HG03558 (cell line): ENCODE data around the gene RPL11.
"Not testable (repeated sequence)": the region's sequence is repeated elsewhere in the genome, so short reads cannot be mapped to it uniquely, and the experiment has no call there.

Experiments
- ATAC-seq: cut with Tn5 transposase; IDR thresholded peaks from one replicate; pipeline ENCODE4 v1.9.1; 2021; ENCODE audit warnings: moderate number of reproducible peaks; ENCODE audit not compliant: unreplicated experiment; ENCODE audit errors: extremely low read depth

The RPL11 gene

DNA sequence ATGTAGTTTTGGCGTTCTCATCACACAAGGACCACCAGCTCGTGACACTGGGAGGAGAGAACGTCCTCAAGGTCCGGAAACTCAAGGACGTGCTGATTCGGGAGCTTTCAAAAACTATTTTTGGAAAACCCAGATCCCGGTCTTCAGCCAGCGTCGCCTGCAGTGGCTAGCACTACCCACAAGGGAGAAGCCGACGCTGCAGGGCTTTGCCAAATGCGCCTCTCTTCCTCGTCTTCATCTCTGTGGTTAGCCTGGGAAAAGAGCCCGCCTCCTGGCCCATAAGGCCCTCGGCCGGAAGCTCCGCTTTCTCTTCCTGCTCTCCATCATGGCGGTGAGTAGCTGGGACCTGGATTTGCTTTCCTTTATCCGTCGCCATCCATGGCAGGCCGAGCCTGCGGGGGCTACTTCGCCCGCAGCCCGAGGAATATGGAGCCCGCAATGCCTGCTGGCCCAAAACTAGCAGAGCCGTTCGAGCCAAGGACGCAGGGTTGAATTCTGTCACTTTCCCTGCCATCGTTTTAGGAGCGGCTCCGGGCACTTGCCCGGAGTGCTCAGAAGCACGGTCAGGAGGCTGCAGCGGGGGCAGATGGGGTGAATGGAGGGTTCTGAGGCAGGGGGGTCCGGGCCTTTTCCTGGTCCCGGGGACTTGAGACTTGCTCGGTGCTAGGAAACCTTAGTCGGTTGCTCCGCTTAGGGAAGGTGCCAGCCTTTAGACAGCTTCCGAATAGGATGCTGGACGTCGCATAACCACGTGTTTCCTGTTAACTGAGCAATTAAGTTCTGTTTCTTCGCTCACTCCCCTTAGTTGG lies at the start of gene RPL11:
Gene RPL11, plus strand, starts transcription at position 308 of the 809 bp plus-strand sequence. Its CDS starts 18 bp downstream, at position 326.
- peak; percentile 75 for ATAC-seq

DNA sequence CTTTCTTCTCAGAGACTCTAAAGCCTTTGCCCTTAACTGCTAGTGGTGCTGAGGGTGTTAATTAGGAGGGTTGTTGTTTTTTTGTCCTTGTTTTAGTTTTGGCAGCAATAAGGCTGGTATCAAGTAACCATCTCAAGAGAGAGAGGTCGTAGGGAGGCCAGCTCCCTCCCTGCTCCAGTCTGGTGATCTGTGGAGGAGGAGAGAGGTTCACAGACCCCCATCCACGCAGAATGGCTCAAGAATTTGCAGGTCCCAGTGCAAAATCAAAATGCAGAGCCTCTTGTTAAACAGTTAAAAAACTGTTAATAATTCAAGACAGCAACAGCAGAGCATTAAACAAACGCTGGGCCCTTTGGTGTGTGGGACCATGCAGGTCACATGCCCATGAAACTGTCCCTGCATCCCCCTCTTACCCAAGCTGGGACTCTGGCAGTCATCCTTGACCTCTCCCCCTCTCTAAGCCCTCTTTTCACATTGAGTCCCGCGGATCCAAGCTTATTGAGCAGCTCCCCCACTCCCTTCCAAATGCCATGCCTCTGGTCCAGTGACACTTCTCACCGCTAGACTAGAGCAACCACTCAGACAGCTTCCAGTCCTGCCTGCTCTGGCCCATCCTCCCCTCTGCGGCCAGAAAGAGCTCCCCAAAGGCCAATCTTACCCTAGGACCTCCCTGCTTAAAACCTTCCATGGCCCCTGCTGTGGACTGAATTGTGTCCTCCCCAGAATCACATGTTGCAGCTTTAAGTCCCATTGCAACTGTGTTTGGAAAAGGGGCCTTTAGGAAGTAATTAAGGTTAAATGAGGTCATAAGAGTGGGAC lies 47.7 kb upstream of the RPL11 start:
- ATAC-seq = no peak

DNA sequence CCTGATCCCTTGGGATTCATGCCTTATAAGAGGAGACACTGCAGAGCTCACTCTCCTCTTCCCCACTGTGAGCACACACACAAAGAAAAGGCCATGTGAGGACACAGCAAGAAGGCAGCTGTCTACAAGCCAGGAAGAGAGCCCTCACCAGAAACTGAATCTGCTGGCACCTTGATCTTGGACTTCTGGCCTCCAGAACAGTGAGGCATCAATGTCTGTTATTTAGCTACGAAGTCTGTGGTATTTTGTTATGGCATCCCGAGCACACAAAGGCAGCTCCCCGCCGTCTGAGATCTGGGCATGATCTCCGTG lies 47.1 kb upstream of the RPL11 start:
- ATAC-seq = no peak

DNA sequence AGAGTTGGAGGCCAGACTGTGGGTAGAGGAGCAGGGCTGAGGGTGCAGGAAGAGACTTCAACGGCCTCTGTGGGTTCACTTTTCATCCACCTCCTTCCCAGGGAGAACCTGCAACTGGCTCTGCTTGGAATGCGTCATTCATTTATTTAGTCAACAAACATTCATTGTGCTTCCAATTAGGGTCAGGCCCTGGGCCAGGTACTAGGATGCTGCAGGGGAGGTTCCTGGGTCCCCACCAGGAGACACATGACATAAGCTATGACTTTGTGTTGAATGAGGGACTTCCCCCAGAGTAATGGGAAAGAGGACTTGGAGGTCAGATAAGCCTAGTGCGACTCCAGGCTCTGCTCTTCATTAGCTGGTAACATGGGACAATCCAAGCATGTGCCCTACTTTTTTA lies 46.3 kb upstream of the RPL11 start:
- ATAC-seq = no peak

DNA sequence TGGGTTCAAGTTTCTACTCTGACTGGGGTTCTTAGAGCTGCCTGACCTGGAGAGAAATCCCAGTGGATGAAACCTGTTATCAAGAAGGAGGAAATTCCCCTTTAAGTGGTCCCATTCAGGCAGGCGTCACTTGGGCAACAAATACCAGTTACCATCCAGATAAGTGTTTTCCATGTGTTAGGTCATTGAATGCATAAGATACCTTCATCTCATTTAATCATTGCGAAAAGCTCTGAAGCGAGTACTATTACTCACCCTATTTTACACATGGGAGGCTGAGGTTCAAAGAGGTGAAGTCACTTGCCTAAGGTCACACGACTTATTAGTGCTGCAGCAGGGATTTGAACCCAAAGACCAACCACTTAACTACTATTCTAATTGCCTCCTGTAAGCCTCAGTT lies 45.5 kb upstream of the RPL11 start:
- ATAC-seq = no peak

DNA sequence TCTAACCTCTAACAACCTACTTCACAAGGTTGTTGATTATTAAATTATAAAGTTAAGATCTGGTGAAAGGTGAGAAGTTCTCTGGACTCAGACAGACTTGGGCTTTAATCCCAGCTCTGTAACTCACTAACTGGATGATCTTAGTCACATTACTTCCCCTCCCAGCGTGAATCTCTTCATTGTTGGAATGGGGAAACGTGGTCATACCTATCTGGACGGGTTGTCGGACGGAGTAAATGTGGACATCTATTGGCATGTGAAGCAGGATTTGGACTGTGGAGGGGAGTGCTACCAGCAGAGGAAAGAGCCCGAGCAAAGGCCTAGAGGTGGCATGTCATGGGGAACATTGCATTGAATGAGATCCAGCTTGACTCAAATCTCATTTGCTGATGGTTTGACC lies 45.1 kb upstream of the RPL11 start:
- no peak for ATAC-seq

DNA sequence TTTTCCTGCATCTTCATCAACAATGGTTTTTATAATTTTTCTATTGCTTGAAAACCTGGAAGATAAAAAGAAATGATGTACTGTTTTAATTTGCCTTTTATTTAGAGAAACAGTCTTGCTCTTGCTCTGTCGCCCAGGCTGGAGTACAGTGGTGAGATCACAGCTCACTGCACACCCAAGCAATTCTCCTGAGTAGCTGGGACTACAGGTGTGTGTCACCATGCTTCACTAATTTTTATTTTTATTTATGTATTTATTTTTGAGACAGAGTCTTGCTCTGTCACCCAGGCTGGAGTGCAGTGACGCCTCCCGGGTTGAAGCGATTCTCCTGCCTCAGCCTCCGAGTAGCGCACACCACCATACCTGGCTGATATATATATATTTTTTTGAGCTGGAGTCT lies 43.0 kb upstream of the RPL11 start:
- no peak for ATAC-seq

DNA sequence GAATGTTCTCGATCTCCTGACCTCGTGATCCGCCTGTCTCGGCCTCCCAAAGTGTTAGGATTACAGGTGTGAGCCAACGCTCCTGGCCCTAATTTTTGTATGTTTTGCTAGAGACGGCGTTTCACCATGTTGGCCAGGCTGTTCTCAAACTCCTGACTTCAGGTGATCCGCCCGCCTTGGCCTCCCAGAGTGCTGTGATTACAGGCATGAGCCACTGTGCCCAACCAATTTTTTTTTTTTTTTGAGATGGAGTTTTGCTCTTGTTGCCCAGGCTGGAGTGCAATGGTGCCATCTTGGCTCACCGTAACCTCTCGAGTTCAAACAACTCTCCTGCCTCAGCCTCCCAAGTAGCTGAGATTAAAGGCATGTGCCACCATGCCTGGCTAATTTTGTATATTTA lies 42.4 kb upstream of the RPL11 start:
- ATAC-seq = not testable (repeated sequence)

DNA sequence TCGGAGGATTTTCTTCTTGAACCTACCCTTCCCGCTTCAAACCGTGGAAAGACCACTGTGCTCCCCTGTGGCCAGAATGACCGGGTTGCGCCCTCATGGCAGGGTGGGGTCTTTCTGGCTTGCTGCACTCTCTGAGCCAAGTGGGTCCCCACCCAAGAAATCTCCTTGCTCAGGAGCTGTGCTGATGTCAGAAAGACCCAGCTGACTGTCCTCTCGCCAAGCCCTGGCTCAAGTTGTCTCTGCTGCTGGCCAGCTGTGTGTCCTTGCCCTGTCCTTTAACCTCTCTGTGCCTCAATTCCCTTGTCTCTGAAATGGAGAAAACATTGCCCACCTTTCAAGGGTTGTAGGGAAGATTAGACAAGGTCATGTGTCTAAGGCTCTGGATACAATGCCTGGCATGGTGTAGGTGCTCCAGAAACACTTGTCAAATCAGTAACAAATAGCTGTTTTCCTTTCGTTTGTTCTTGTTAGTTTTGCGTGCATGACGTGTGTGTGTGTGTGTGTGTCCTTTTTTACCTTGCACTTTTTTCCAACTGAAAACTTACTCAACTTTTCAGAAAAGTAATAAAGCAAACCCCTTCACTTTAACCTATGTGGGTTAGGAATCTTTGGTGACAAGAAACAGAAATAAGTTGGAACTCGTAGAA lies 41.1 kb upstream of the RPL11 start:
- ATAC-seq = no peak

DNA sequence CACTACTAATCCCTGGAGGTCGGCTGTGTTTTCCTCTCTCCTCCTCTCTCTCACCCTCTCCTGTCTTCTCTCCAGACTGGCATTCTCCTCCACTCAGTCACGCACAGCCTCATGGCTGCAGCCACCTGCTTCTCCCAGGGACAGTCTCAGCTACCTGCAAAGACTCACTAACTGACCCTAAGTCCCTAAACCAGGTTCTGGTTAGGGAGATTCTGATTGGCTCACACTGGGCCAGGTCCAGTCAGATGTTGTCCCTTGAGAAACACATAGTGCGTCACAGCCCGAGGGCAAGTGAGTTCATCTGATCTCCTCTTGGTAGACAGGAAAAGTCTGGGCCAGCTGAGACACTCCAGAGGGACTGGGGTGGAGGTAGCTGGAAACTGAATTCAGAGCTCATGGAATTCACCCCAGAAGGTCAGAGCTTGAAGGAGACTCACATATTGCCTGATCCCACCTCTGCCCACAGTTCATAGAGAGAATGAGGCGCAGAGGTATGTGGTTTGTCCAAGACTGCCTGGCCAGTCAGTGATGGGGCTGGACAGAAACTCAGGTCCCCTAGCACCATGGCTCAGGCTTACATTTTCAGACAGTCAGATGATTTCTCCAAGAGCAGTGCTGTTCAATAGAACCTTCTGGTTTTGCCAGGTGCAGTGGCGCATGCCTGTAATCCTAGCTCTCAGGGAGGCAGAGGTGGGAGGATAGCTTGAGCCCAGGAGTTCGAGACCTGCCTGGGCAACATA lies 40.4 kb upstream of the RPL11 start:
- no peak for ATAC-seq

DNA sequence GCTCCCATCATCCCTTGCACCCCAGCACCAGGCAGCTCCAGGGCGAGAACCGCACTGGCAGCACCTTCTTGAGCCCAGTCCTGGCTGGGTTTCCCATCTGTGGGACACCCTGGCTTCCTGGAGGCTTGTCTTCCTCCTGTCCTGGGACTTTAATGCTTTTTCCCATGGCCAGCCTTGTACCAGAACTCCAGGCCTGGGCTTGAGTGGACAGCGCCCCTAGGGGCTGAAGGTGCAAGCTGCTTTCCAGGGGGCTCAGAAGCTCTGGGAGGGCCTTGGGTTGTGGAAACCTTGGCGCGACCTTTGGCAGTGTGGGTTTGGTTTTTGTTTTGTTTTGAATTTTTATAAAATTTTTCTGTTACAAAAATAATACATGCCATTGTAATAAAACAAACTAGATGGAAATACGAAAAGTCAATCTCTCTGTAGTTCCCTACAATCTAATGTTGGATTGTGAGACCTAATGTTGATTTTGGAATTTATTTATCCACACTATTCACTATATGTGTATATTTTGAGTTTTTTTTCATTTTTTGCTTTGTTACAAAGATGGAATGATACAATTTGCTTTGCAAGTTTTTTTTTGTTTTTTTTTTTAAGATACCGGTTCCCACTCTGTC lies 33.8 kb upstream of the RPL11 start:
- ATAC-seq = no peak

DNA sequence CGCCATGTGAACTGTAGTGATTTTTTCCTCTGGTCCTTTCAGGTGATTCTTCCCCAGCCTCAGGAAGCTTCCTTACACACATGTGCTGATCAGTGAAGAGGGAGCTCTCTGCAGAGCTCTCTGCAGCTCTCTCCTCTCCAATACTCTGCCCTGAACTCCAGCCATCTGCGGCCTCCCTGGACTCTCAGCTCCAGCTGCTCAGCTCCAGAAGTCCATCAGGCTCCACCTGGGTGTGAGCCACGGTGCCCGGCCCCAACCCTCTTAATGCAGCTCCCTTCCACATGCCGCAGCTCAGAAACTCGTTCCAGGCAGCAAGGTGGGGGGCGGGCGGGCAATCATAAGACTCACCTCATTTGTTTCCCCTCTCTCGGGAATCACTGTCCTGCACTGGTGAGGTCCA lies 30.9 kb upstream of the RPL11 start:
- ATAC-seq = no peak

DNA sequence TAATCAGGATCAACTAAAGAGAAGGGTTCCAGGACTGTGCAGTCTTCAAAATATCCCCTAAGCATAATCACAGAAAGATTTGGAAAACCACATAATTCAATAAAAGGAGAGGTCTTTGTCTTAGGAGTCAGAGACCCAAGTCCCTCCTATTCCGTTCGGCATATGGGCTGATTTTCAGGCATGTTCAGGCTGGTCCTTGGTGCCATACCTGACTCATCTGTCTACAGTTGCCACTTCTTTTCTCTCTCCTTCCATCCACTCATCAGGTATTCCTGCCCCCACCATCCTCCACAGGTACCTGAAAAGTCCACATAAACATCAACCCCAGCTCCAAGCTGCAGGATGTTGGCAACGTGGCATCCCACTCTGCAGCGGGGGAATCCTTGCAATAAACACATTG lies 29.7 kb upstream of the RPL11 start:
- no peak for ATAC-seq

DNA sequence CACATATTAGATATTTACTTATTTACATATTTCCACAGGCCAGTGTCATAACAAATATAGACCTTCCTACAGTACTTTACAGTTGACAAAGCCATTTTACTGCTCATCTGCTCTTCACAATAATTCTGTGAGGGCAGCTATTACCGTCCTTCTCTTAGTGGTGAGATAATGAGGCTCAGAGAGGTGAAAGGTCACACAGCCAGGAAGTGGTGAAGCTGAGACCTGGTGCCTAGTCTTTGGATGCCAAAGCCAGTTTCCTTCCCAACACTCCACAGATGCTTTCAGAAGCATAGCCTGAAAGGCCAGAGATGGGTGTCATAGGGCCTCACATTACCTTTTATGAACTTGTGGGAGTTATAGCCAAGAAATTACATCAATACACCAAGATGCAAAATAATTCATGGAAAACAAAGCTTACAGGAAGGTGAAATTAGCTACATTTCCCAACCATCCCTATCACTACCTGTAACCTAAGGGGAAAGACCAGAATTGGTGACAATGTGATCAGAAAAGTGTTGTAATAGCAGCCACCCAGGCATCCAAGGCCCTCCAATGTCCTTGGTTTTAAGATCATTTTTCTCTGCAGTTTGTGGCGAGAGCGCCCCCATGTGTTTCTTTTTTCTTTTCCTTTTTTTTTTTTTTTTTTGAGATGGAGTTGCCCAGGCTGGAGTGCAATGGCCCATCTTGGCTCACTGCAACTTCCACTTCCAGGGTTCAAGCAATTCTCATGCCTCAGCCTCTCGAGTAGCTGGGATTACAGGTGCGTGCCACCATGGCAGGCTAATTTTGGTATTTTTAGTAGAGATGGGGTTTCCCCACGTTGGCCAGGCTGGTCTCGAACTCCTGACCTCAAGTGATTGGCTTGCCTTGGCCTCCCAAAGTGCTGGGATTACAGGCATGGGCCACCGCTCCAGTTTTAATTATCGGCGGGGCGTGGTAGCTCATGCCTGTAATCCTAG lies 26.5 kb upstream of the RPL11 start:
- no peak for ATAC-seq

DNA sequence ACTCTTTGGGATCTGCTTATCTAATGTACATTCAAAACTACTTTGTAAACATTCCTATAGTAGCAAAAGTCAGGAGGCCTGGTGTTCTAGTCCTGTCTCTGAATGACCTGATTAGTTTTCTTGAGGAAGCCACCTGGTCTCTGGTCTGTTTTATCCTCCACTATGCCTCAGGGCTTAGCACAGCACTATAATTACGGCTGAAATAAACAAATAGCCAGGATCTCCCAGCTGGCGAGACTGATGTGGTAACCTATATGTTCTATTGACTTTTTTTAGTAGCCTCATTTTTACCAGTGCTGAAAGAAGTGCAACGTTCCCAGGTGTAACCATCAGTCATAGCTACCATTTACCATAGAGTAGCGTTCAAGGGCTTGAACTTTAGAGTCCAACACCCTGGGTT lies 24.2 kb upstream of the RPL11 start:
- ATAC-seq = no peak

DNA sequence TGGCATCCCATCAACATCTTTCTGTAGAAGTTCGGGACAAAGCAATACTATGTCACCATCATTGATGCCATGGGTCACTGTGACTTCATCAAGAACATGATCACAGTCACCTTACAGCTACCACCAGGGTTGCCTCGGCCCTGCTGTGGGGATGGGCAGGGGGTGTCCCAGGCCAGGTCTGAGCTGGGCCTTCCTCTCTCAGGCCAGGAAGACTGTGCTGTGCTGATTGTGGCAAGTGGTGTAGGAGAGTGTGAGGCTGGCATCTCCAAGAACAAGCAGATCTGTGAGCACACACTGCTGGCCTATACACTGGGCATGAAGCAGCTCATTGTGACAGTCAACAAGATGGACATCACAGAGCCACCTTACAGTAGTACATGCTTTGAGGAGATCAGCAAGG lies 20.9 kb upstream of the RPL11 start:
- no peak for ATAC-seq

DNA sequence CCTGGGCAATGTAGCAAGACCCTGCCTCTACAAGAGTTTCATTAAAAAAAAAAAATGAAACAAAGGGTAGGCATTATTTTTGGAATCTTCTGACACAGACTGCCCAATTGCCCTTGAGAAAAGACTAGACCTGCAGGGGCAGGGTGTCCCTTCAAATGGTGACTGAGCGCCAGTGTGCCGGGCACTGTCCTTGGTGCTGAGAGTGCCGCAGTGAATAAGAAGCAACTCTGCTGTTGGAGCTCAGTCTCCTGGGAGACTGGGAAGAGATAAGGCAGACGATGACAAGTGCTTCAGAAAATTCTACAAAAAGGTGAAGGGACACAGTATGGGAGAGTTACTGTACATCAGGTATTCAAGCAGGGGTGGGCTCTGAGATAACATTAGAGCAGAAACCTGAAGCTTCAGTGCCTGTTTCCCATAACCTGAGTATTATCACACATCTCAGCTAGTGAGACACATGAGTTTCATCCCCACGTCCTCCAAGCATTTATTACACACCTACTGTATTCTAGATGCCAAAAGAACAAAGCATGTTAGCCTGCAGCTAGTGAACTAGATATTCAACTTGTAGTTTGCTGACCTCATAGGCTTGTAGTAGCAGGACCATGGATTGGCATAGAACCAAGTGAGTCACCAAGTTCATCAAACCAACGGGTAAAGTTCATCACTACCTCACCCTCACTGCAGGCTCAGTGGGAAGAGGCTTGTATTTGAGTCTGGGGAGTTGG lies 18.4 kb upstream of the RPL11 start:
- no peak for ATAC-seq

DNA sequence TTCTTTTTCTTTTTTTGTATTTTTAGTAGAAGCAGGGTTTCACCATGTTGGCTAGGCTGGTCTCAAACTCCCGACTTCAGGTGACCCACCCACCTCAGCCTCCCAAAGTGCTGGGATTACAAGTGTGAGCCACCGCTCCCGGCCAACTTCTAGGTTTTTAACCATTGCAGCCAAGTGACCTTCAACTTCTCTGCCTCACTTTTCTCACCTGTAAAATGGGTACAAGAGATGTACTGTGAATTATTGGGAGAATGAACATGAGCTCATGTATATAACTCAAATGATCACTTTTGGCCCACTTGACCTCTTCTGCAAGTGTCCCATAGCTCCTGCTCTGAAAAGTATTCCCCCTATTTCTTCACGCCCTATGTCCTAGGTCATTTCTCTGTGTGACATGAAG lies 11.8 kb upstream of the RPL11 start:
- ATAC-seq = no peak
